SK-N-MC (cell line): Measurements from ENCODE around the gene FBXL17.

Experiments
- DNase-seq: peaks from one replicate; pipeline ENCODE4 v3.0.0-alpha.2; 2011; ENCODE audit warnings: low read depth, low spot score
- H3K27ac ChIP-seq: fragments of 200-600 bp; sonication (generic); 2 replicates; pipeline ENCODE4 v1.5.1; 2016; ENCODE audit warnings: mixed run types
- H3K36me3 ChIP-seq: fragments of 200-600 bp; sonication (generic); 2 replicates; pipeline ENCODE4 v1.6.1; 2017; ENCODE audit warnings: antibody characterized with exemption, low read length, mixed read lengths; ENCODE audit not compliant: insufficient read depth
- H3K4me3 ChIP-seq: fragments of 200-600 bp; sonication (generic); 2 replicates; pipeline ENCODE4 v1.5.1; 2016
- H3K9ac ChIP-seq: fragments of 200-600 bp; sonication (generic); 2 replicates; pipeline ENCODE4 v1.8.0; 2017; ENCODE audit warnings: mixed run types, mixed read lengths; ENCODE audit not compliant: insufficient read length
- H3K9me3 ChIP-seq: fragments of 200-600 bp; sonication (generic); 2 replicates; pipeline ENCODE4 v1.6.1; 2017; ENCODE audit warnings: low read depth, mild to moderate bottlenecking, antibody characterized with exemption, low read length, moderate library complexity, mixed read lengths
- EZH2 ChIP-seq: fragments of 200-600 bp; sonication (generic); IDR thresholded peaks from one replicate; pipeline ENCODE4 v1.6.1; 2017; ENCODE audit warnings: antibody characterized with exemption
- FOXP2 ChIP-seq: optimal IDR thresholded peaks from 2 replicates; pipeline ENCODE3; 2011; ENCODE audit warnings: mild to moderate bottlenecking, moderate library complexity; ENCODE audit not compliant: insufficient read depth; ENCODE audit errors: extremely low read length, control extremely low read depth
- POLR2AphosphoS5 ChIP-seq: IDR thresholded peaks from 2 replicates; pipeline ENCODE4 v1.6.1; 2012; ENCODE audit warnings: mild to moderate bottlenecking, low read depth, low read length, borderline replicate concordance

FBXL17 gene

GRCh38 chr5:107849118-107849517 is 532.8 kb downstream of the FBXL17 start:
- DNase-seq = no peak
- Histone ChIP-seq H3K9ac (no peak overlapping the region), H3K27ac (no peak overlapping the region), H3K9me3 (no peaks in the 10 kb centered on the region), H3K4me3 (no peak overlapping the region), H3K36me3 (no peaks in the 10 kb centered on the region)
- no peak for TF ChIP-seq POLR2AphosphoS5
- TF ChIP-seq FOXP2 = no peak
- no peak for TF ChIP-seq EZH2

DNA sequence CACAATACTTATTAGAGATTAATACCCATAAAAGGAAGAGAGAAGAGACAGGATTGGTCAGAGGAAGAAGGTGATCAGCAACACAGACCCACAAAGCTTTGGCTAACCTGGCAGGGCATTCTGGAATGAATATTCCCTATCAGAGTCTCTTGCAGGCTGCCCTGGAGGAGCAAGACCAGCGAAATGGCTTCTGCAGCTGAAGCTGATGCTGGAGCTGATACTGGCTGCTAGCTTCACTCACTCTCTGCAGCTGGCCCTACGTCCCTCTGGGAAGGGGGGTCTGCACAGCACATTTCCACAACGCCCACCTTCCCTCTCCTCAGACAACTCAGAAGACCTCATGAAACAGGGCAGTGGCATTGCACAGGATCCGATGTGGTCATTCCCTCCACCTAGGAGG is 541.3 kb downstream of the FBXL17 start:
- TF ChIP-seq FOXP2 = no peak
- TF ChIP-seq POLR2AphosphoS5 = no peak
- no peak for TF ChIP-seq EZH2
- H3K4me3 ChIP-seq = no peak overlapping the region
- no peaks in the 10 kb centered on the region for H3K9me3 ChIP-seq
- H3K9ac ChIP-seq = no peak overlapping the region
- H3K36me3 ChIP-seq = no peaks in the 10 kb centered on the region
- no peak for DNase-seq
- H3K27ac ChIP-seq = no peak overlapping the region

DNA sequence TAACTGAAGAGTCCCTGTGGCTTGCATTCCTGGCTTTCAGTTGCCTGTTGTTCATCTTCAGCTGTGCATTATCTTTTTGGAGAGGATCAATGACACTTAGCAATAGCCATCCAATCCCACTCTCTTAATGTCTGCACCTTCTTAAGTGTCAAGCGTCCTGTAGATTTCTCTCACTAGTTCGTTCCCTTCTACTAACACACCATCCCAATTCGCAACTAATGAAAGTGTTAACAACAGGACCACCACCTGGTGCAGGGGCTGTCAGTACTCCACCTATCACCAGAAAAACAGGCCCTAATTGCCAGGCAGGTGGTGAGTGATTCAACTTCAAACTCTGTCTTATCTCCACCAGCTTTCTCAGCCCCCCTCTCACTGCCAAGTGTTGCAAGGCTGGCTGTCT is 541.7 kb downstream of the FBXL17 start:
- Histone ChIP-seq H3K36me3 (no peaks in the 10 kb centered on the region), H3K27ac (no peak overlapping the region), H3K9ac (no peak overlapping the region), H3K9me3 (no peaks in the 10 kb centered on the region), H3K4me3 (no peak overlapping the region)
- TF ChIP-seq FOXP2 (no peak), POLR2AphosphoS5 (no peak), EZH2 (no peak)
- DNase-seq = no peak

- no peaks in the 10 kb centered on the region for H3K36me3 ChIP-seq
- H3K27ac ChIP-seq = no peak overlapping the region
- TF ChIP-seq POLR2AphosphoS5 (no peak), EZH2 (no peak), FOXP2 (no peak)
- DNase-seq = no peak
- H3K4me3 ChIP-seq = no peak overlapping the region
- no peak overlapping the region for H3K9ac ChIP-seq
- no peaks in the 10 kb centered on the region for H3K9me3 ChIP-seq
Measured at GRCh38 chr5:107835096-107835495, 546.8 kb downstream of the FBXL17 start.

- H3K4me3 ChIP-seq = no peak overlapping the region
- no peak for DNase-seq
- no peaks in the 10 kb centered on the region for H3K36me3 ChIP-seq
- no peaks in the 10 kb centered on the region for H3K9me3 ChIP-seq
- H3K9ac ChIP-seq = no peak overlapping the region
- TF ChIP-seq FOXP2 (no peak), POLR2AphosphoS5 (no peak), EZH2 (no peak)
- no peak overlapping the region for H3K27ac ChIP-seq
Measured at GRCh38 chr5:107832746-107833145, 549.2 kb downstream of the FBXL17 start.

DNA sequence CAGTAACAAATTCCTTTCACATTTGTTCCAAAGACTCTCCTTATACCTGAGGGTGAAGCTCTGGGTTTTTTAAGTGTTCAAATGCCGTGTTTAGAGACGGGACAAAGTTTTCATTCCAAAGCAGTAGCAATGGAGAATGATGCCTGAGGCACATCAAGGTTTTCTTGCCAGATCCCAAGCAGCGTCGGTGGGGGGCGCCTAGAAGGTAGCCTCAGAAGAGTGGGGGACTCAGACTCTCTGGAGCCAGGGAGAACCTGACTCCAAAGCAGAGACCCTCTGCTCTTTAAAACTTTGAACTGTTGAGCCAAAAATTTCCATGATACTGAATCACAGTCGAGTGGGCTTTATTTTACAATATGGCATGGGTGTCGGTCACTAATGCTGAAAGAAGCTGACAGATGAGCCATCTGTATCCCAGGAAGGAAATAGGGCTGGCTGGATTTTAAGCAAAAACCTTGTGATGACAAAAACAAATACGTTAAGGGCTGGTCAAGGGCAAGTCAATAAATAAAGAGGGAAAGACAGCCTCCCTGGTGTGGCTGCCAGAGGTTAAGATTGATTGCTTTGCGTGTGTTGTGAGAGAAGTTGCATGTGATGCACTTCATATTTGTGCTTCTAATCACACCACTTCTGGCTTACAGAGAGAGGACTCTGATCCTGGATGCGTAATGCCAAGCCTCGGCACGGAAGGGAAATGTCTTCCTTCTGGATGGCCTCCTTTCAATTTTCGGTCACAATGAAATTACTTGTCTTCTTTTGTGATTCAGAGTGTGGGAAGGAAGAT is 550.1 kb downstream of the FBXL17 start:
- DNase-seq = no peak
- Histone ChIP-seq H3K9me3 (no peaks in the 10 kb centered on the region), H3K4me3 (no peak overlapping the region), H3K9ac (no peak overlapping the region), H3K36me3 (no peaks in the 10 kb centered on the region), H3K27ac (no peak overlapping the region)
- TF ChIP-seq EZH2 = no peak
- no peak for TF ChIP-seq POLR2AphosphoS5
- no peak for TF ChIP-seq FOXP2

DNA sequence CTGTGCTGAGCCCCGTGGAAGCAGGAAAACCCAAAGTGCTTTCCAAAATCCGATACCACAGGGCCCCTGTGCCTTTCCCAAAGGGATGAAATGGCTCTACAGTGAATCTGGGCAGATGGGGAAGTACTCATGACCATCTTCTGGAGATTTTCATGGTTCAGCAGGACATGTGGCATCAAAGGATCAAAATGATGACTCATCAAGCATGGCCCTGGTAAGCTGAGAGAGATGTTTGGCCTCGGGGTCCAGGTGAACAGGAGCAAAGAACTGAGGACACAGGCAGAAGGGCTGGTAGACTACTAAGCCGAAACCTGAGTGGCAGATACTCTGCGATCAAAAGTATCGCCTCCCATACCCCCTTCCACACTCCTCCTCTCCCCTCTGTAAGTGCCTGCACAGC is 551.1 kb downstream of the FBXL17 start:
- no peak for TF ChIP-seq POLR2AphosphoS5
- no peak for TF ChIP-seq FOXP2
- TF ChIP-seq EZH2 = no peak
- Histone ChIP-seq H3K9me3 (no peaks in the 10 kb centered on the region), H3K36me3 (no peaks in the 10 kb centered on the region), H3K4me3 (no peak overlapping the region), H3K9ac (no peak overlapping the region), H3K27ac (no peak overlapping the region)
- DNase-seq = no peak

DNA sequence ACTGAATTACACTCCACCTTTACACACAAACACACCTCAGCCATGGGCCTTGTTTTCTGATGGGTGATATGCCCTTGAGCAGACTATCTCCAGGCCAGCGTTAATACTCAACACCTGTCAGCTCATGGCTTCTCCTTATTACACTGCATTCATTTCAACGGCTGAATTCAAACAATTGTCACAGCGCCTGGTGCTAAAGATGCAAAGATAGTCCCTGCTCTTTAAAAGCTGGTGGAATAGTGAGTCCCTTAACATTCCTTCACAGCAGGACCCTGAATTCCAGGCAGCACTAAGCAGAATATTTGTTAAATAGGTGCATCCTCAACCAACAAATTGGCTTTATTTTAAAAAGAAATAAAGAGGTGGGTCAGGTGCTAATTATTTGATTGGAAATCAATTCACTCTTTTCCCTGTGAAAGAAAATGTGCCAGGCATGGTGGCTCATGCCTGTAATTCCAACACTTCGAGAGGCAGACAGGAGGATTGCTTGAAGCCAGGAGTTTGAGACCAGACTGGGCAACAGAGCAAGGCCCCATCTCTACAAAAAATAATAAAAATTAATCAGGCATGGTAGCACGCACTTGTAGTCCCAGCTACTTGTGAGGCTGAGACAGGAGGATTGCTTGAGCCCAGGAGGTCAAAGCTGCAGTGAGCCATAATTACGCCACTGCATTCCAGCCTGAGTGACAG is 555.4 kb downstream of the FBXL17 start:
- Histone ChIP-seq H3K9ac (no peak overlapping the region), H3K27ac (no peak overlapping the region), H3K36me3 (no peaks in the 10 kb centered on the region), H3K9me3 (no peaks in the 10 kb centered on the region), H3K4me3 (no peak overlapping the region)
- TF ChIP-seq FOXP2 (no peak), POLR2AphosphoS5 (no peak), EZH2 (no peak)
- DNase-seq = no peak
